H1 (cell line): ENCODE data around the gene ZNFX1. TPM values are rescaled to one million over a fixed set of nuclear protein-coding genes. Genes with fewer than 3 reads are reported as not detected.

Experiments
- CTCF ChIA-PET: fragments of 300-600 bp; sonication (Branson Sonifier 250); formaldehyde crosslinking; loops from one replicate; lab custom pipeline; 2021; ENCODE audit not compliant: partially characterized antibody; lab: Charles Lee
- POLR2A ChIA-PET: fragments of 300-600 bp; sonication (Branson Sonifier 250); formaldehyde crosslinking; loops from one replicate; lab custom pipeline; 2021; ENCODE audit warnings: inconsistent platforms; ENCODE audit not compliant: partially characterized antibody; lab: Charles Lee
- DNase-seq, 2 experiments: peaks; one replicate each; pipeline versions ENCODE4 v3.0.0 to v3.0.0-alpha.2; 2010 to 2022; ENCODE audit warnings: low spot score in 2 of 2, low read depth in 1 of 2, mixed read lengths in 1 of 2
- FAIRE-seq: peaks from 2 replicates; lab custom pipeline; 2011; peaks lifted over from hg19 to GRCh38; lab: Jason Lieb, UNC
- H2AFZ ChIP-seq: 2 replicates; pipeline ENCODE4 v1.8.1; 2012; ENCODE audit warnings: low read length, inconsistent platforms
- H2AK5ac ChIP-seq: 2 replicates; pipeline ENCODE4 v1.6.1; 2013; ENCODE audit warnings: low read depth, low read length
- H2BK120ac ChIP-seq: replicated peaks from 2 replicates; pipeline ENCODE3; 2013; ENCODE audit warnings: low read depth, low read length, inconsistent platforms
- H2BK12ac ChIP-seq: 2 replicates; pipeline ENCODE4 v1.6.1; 2013; ENCODE audit warnings: low read depth, low read length
- H2BK15ac ChIP-seq: 2 replicates; pipeline ENCODE4 v1.6.1; 2013; ENCODE audit warnings: low read length
- H2BK20ac ChIP-seq: 2 replicates; pipeline ENCODE4 v1.6.1; 2013; ENCODE audit warnings: low read length
- H2BK5ac ChIP-seq: 2 replicates; pipeline ENCODE4 v1.6.1; 2013; ENCODE audit warnings: low read depth, low read length
- H3K14ac ChIP-seq: 2 replicates; pipeline ENCODE4 v1.6.1; 2013; ENCODE audit warnings: inconsistent platforms; ENCODE audit not compliant: insufficient read length
- H3K18ac ChIP-seq: 2 replicates; pipeline ENCODE4 v1.6.1; 2013; ENCODE audit warnings: low read length; ENCODE audit errors: extremely low read depth
- H3K23ac ChIP-seq: 2 replicates; pipeline ENCODE4 v1.6.1; 2013; ENCODE audit warnings: inconsistent platforms; ENCODE audit not compliant: insufficient read length
- H3K23me2 ChIP-seq: 2 replicates; pipeline ENCODE4 v1.6.1; 2013; ENCODE audit warnings: low read depth, low read length
- H3K27ac ChIP-seq: 2 replicates; pipeline ENCODE4 v1.6.1; 2011; ENCODE audit warnings: low read depth, low read length, inconsistent platforms
- H3K27me3 ChIP-seq, 4 experiments: replicated peaks in 1 of 4; 1 replicate in 1 of 4; 2 replicates in 3 of 4; pipeline versions ENCODE4 v1.6.1 to v1.8.1; 2011 to 2013; ENCODE audit warnings: low read length in 3 of 4, mild to moderate bottlenecking in 3 of 4, inconsistent platforms in 2 of 4, mixed read lengths in 2 of 4, moderate library complexity in 1 of 4; ENCODE audit not compliant: control insufficient read depth in 3 of 4, insufficient read depth in 3 of 4; ENCODE audit errors: extremely low read depth in 1 of 4
- H3K36me3 ChIP-seq, 4 experiments: 2 replicates each; pipeline versions ENCODE4 v1.6.1 to v1.8.1; 2011 to 2013; ENCODE audit warnings: mild to moderate bottlenecking in 4 of 4, low read length in 3 of 4, moderate library complexity in 2 of 4, control low read depth in 1 of 4, inconsistent platforms in 1 of 4; ENCODE audit not compliant: insufficient read depth in 4 of 4, control insufficient read depth in 2 of 4
- H3K4ac ChIP-seq: replicated peaks from 2 replicates; pipeline ENCODE3; 2013; ENCODE audit warnings: low read length, low read depth, mixed read lengths, inconsistent platforms; ENCODE audit not compliant: insufficient read length
- H3K4me1 ChIP-seq, 4 experiments: replicated peaks in 1 of 4; 1 replicate in 1 of 4; 2 replicates in 3 of 4; pipeline versions ENCODE4 v1.6.1 to v1.8.1; 2011 to 2013; ENCODE audit warnings: low read length in 3 of 4, inconsistent platforms in 2 of 4, mixed read lengths in 1 of 4; ENCODE audit not compliant: insufficient read depth in 4 of 4, control insufficient read depth in 3 of 4
- H3K4me2 ChIP-seq, 2 experiments: 2 replicates each; pipeline versions ENCODE4 v1.6.1 to v1.8.1; 2011 to 2013; ENCODE audit warnings: low read depth in 2 of 2, low read length in 2 of 2, control low read depth in 1 of 2, inconsistent platforms in 1 of 2, mild to moderate bottlenecking in 1 of 2; ENCODE audit not compliant: insufficient read depth in 1 of 2
- H3K4me3 ChIP-seq, 4 experiments: fragments of 200-600, 300-600 bp in 1 of 4; sonication (generic), shearing (Covaris generic), sonication (Bioruptor Twin) in 1 of 4; 2 replicates each; pipeline versions ENCODE4 v1.5.1 to v1.8.1; 2011 to 2016; ENCODE audit warnings: low read length in 4 of 4, low read depth in 3 of 4, control low read depth in 2 of 4, inconsistent platforms in 2 of 4, mild to moderate bottlenecking in 2 of 4, mixed read lengths in 1 of 4, moderate library complexity in 1 of 4; ENCODE audit not compliant: insufficient read depth in 2 of 4; ENCODE audit errors: extremely low read depth in 1 of 4
- H3K56ac ChIP-seq: replicated peaks from 2 replicates; pipeline ENCODE3; 2013; ENCODE audit warnings: low read depth, mild to moderate bottlenecking, mixed read lengths, low read length, inconsistent platforms; ENCODE audit not compliant: insufficient read length
- H3K79me1 ChIP-seq: 2 replicates; pipeline ENCODE4 v1.6.1; 2013; ENCODE audit warnings: low read depth, low read length, control low read depth
- H3K79me2 ChIP-seq, 2 experiments: 2 replicates each; pipeline versions ENCODE4 v1.6.1 to v1.8.1; 2012 to 2013; ENCODE audit warnings: low read length in 2 of 2, mild to moderate bottlenecking in 2 of 2, inconsistent platforms in 1 of 2; ENCODE audit not compliant: insufficient read depth in 2 of 2, control insufficient read depth in 1 of 2
- H3K9ac ChIP-seq, 4 experiments: replicated peaks in 1 of 4; 1 replicate in 1 of 4; 2 replicates in 3 of 4; pipeline versions ENCODE4 v1.6.1 to v1.8.1; 2011 to 2013; ENCODE audit warnings: low read depth in 3 of 4, low read length in 3 of 4, control low read depth in 2 of 4, mild to moderate bottlenecking in 2 of 4, moderate library complexity in 2 of 4, inconsistent platforms in 1 of 4; ENCODE audit errors: extremely low read depth in 1 of 4
- H3K9me3 ChIP-seq, 2 experiments: 2 replicates each; pipeline versions ENCODE4 v1.6.1 to v1.8.1; 2012 to 2013; ENCODE audit warnings: mild to moderate bottlenecking in 2 of 2, moderate library complexity in 2 of 2, control low read depth in 1 of 2, inconsistent platforms in 1 of 2, low read depth in 1 of 2, low read length in 1 of 2, mixed read lengths in 1 of 2; ENCODE audit not compliant: insufficient read depth in 2 of 2
- H4K20me1 ChIP-seq, 2 experiments: replicated peaks in 1 of 2; 2 replicates each; pipeline versions ENCODE3 to v1.8.1; 2011 to 2013; ENCODE audit warnings: inconsistent platforms in 2 of 2, low read length in 2 of 2, mild to moderate bottlenecking in 1 of 2; ENCODE audit not compliant: insufficient read depth in 2 of 2, control insufficient read depth in 1 of 2
- H4K5ac ChIP-seq: 2 replicates; pipeline ENCODE4 v1.6.1; 2013; ENCODE audit warnings: low read length, low read depth, mixed read lengths, inconsistent platforms; ENCODE audit not compliant: insufficient read length
- H4K8ac ChIP-seq: 2 replicates; pipeline ENCODE4 v1.8.0; 2013; ENCODE audit warnings: mild to moderate bottlenecking, moderate library complexity, low read length, inconsistent platforms; ENCODE audit not compliant: insufficient read depth; ENCODE audit errors: extremely low read depth
- H4K91ac ChIP-seq: replicated peaks from 2 replicates; pipeline ENCODE3; 2013; ENCODE audit warnings: low read length, mixed read lengths, inconsistent platforms; ENCODE audit not compliant: insufficient read length
- CBX5 ChIP-seq: fragments of 300-800, 300-1000 bp; sonication (generic); IDR thresholded peaks from 2 replicates; pipeline ENCODE4 v1.7.1; 2016; ENCODE audit warnings: antibody characterized with exemption, low read length, low read depth
- EZH2 ChIP-seq: fragments of 200-600 bp; sonication (generic); IDR thresholded peaks from 2 replicates; pipeline ENCODE4 v1.7.1; 2012; ENCODE audit warnings: low read depth, mild to moderate bottlenecking, moderate library complexity, low read length, inconsistent platforms; ENCODE audit not compliant: severe bottlenecking
- JUN ChIP-seq: IDR thresholded peaks from 2 replicates; pipeline ENCODE4 v1.6.1; 2011; ENCODE audit warnings: low read depth, mild to moderate bottlenecking, improper control_type of control experiment, low read length
- KDM5A ChIP-seq: fragments of 200-600 bp; IDR thresholded peaks from 2 replicates; pipeline ENCODE4 v1.7.1; 2012; ENCODE audit warnings: mild to moderate bottlenecking, low read length, inconsistent platforms, mixed read lengths
- POLR2A ChIP-seq, 2 experiments: IDR thresholded peaks; 1 replicate in 1 of 2; 2 replicates in 1 of 2; pipeline ENCODE4 v1.6.1; 2011; ENCODE audit warnings: low read depth in 2 of 2, low read length in 2 of 2, mild to moderate bottlenecking in 2 of 2; ENCODE audit errors: control extremely low read depth in 1 of 2
- SP1 ChIP-seq: IDR thresholded peaks from 2 replicates; pipeline ENCODE4 v1.6.1; 2011; ENCODE audit warnings: low read depth, low read length
- TAF7 ChIP-seq: optimal IDR thresholded peaks from 2 replicates; pipeline ENCODE3; 2011; ENCODE audit warnings: low read depth, mild to moderate bottlenecking, inconsistent platforms, low read length, moderate library complexity, borderline replicate concordance
- ZNF274 ChIP-seq: IDR thresholded peaks from 2 replicates; pipeline ENCODE4 v1.7.0; 2012; ENCODE audit warnings: low read length, borderline replicate concordance; ENCODE audit errors: extremely low read depth
- WGBS, 2 experiments: shearing (Covaris generic) in 1 of 2; methylation state at CpG; one replicate each; pipeline versions ENCODE4 v1.1.6 to v1.1.7; 2013 to 2015; ENCODE audit warnings: low lambda C conversion rate in 2 of 2, mixed read lengths in 2 of 2, inconsistent platforms in 1 of 2, low coverage in 1 of 2, missing lambda C conversion rate in 1 of 2; ENCODE audit not compliant: insufficient replicate concordance in 2 of 2, insufficient coverage in 1 of 2, insufficient read length in 1 of 2; ENCODE audit errors: extremely low coverage in 1 of 2, missing lambda C conversion rate in 1 of 2; 5-methylcytosine and 5-hydroxymethylcytosine counted together
- polyA plus RNA-seq, 7 experiments: library from polyadenylated mRNA; depleted of rRNA in 3 of 7; stranded (reverse) in 5 of 7; unstranded in 2 of 7; fragments of >200 nt in 5 of 7; fragments of 200-250 nt in 2 of 7; gene quantifications; 1 replicate in 5 of 7; 2 replicates in 1 of 7; 4 replicates in 1 of 7; pipeline versions ENCODE4 v1.2.1 to v1.2.3, GENCODE V29; 2011 to 2013; ENCODE audit warnings: missing spikeins in 2 of 7, mixed read lengths in 2 of 7
- total RNA-seq: library from RNA; stranded (reverse); fragmentation: NEBNext Ultra II Directional; extraction: Animal tissue kit (Norgen Biotek cat#: 25700); gene quantifications from 2 replicates; pipeline ENCODE4 v1.2.1, GENCODE V29; 2021
- TF ChIP-seq, protein P1 (sequence below): IDR thresholded peaks from 2 replicates; pipeline ENCODE4 v1.6.1; 2011; ENCODE audit warnings: low read length, improper control_type of control experiment
- TF ChIP-seq, protein P2 (sequence below), 3 experiments: IDR thresholded peaks; 1 replicate in 2 of 3; 2 replicates in 1 of 3; pipeline versions ENCODE4 v1.5.1 to v1.6.1; 2011; ENCODE audit warnings: low read length in 3 of 3, mild to moderate bottlenecking in 3 of 3, inconsistent platforms in 2 of 3, low read depth in 1 of 3, moderate library complexity in 1 of 3; ENCODE audit not compliant: insufficient read depth in 1 of 3; ENCODE audit errors: control extremely low read depth in 1 of 3

ZNFX1 gene
- total and polyA plus RNA-seq, 2 of the 8 experiments (the other 6 are each of a cell fraction or from before 2014, with no cell fraction given), result 3.1 to 11.3 TPM

DNA sequence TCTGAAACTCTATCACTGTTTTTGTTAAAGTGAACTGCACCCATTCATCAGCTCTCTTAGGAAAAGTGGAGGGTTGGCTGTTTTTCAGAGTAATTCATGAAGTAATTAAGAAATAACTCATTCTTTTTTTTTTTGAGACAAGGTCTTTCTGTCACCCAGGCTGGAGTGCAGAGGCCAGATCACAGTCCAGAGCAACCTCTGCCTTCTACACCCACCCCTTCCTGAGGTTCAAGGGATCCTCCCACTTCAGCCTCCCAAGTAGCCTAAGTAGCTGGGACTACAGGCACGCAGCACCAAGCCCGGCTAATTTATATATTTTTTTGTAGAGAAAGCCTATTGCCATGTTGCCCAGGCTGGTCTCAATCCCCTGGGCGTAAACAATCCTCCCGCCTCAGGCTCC, 2.6 kb downstream of the ZNFX1 start:
- Histone ChIP-seq H2BK20ac (no peak overlapping the region), H3K23me2 (peaks cover 7% of the 10 kb centered on the region), H2BK15ac (no peak overlapping the region), H2BK5ac (no peak overlapping the region), H3K27ac (no peak overlapping the region), H2AFZ (no peak overlapping the region), H3K4me3 (no peak overlapping the region), H2AK5ac (no peak overlapping the region), H3K27me3 (peaks cover 0 to 1% (median 0%) of the 10 kb centered on the region in 4 experiments; a peak in 1 of 7 replicates), H3K79me1 (peaks cover 6% of the 10 kb centered on the region), H3K14ac (no peak overlapping the region), H3K18ac (no peak overlapping the region), H4K5ac (no peak overlapping the region), H2BK120ac (no peak overlapping the region), H3K23ac (no peak overlapping the region), H4K20me1 (peaks cover 6 to 9% of the 10 kb centered on the region in 2 experiments), H3K9ac (no peak overlapping the region), H3K4ac (no peak overlapping the region), H3K56ac (no peak overlapping the region), H3K79me2 (peaks cover 15 to 53% of the 10 kb centered on the region in 2 experiments), H3K36me3 (peaks cover 19 to 49% (median 35%) of the 10 kb centered on the region in 4 experiments), H4K8ac (no peak overlapping the region), H3K4me1 (0 out of 7 replicates have a peak, but pooled peaks cover 0 to 2% (median 0%) of the 10 kb centered on the region in 4 experiments), H3K9me3 (no peaks in the 10 kb centered on the region), H4K91ac (no peak overlapping the region), H3K4me2 (no peak overlapping the region), H2BK12ac (no peak overlapping the region)
- POLR2A ChIA-PET, result interaction anchor here (0.6 to 18.5 kb wide), 4 partner anchors 8 to 56 kb away, joined by 3 to 1132 read pairs (median 4); partner anchors contain the start of gene DDX27
- FAIRE-seq (no peak), DNase-seq (no peak)
- TF ChIP-seq SP1 (no peak), JUN (no peak), CBX5 (no peak), EZH2 (no peak), TAF7 (no peak), KDM5A (no peak), POLR2A (IDR thresholded peaks at IDR 0.05; ENCODE audit: control extremely low read depth in 1 of 2, low read depth in 2 of 2, low read length in 2 of 2) (no peak), ZNF274 (no peak)
- TF ChIP-seq, protein P1, sequence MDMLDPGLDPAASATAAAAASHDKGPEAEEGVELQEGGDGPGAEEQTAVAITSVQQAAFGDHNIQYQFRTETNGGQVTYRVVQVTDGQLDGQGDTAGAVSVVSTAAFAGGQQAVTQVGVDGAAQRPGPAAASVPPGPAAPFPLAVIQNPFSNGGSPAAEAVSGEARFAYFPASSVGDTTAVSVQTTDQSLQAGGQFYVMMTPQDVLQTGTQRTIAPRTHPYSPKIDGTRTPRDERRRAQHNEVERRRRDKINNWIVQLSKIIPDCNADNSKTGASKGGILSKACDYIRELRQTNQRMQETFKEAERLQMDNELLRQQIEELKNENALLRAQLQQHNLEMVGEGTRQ, result no peak
- TF ChIP-seq, protein P2, sequence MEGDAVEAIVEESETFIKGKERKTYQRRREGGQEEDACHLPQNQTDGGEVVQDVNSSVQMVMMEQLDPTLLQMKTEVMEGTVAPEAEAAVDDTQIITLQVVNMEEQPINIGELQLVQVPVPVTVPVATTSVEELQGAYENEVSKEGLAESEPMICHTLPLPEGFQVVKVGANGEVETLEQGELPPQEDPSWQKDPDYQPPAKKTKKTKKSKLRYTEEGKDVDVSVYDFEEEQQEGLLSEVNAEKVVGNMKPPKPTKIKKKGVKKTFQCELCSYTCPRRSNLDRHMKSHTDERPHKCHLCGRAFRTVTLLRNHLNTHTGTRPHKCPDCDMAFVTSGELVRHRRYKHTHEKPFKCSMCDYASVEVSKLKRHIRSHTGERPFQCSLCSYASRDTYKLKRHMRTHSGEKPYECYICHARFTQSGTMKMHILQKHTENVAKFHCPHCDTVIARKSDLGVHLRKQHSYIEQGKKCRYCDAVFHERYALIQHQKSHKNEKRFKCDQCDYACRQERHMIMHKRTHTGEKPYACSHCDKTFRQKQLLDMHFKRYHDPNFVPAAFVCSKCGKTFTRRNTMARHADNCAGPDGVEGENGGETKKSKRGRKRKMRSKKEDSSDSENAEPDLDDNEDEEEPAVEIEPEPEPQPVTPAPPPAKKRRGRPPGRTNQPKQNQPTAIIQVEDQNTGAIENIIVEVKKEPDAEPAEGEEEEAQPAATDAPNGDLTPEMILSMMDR (IDR thresholded peaks at IDR 0.05; ENCODE audit: control extremely low read depth in 1 of 3, insufficient read depth in 1 of 3, low read depth in 1 of 3, low read length in 3 of 3), result no peak
- CTCF ChIA-PET, result no interaction called here
- 92% methylated on average over 4 of the region's 4 CpGs; no CpG with 5 or more reads in 1 of the 2 experiments for WGBS, 2 experiments
